ENCODE data around the gene RAB6D. TPM values are rescaled to one million over a fixed set of nuclear protein-coding genes. Genes with fewer than 3 reads are reported as not detected.

RAB6D gene
- total RNA-seq, 1 donor from 2014 or later = not detected

Other genes with a start within 250 kb of the RAB6D start
- gene POTEE, start 154.6 kb downstream of the RAB6D start, total RNA-seq = not detected
- gene TUBA3D, start 112.0 kb upstream of the RAB6D start, total RNA-seq = 138 TPM
- 401 TPM for gene MZT2A, start 128.2 kb upstream of the RAB6D start, total RNA-seq
- 0.65 TPM for gene CCDC74A, start 163.7 kb upstream of the RAB6D start, total RNA-seq